Hindlimb muscle (tissue), 1 donor: ENCODE measurements around the gene CCDC141. TPM values are rescaled to one million over a fixed set of nuclear protein-coding genes. Genes with fewer than 3 reads are reported as not detected.

Experiments
- polyA plus RNA-seq: library from polyadenylated mRNA; unstranded; fragments of 120-200 nt; gene quantifications from one replicate; pipeline ENCODE4 v1.2.1, GENCODE V29; 2013; ENCODE audit not compliant: insufficient read length

Gene CCDC141
- polyA plus RNA-seq, 1 donor: 81.5 TPM

Other genes with a start within 250 kb of the CCDC141 start
- 337 TPM for gene TTN, start 242.7 kb downstream of the CCDC141 start, polyA plus RNA-seq
- 36.0 TPM for gene SESTD1, start 214.7 kb upstream of the CCDC141 start, polyA plus RNA-seq